Kidney capillary endothelial cell (primary cell): ENCODE measurements around the gene OR13J1.
A peak's percentile ranks its signal among the peaks of the same experiment; 100 is the strongest.

Source experiments
- DNase-seq: peaks from one replicate; pipeline ENCODE4 v3.0.0-alpha.2; 2018; ENCODE audit warnings: low spot score

Gene OR13J1

GRCh38 chr9:35834260-35835215, 35.7 kb downstream of the OR13J1 start:
- DNase-seq, result no peak

GRCh38 chr9:35832814-35833213, 37.4 kb downstream of the OR13J1 start:
- DNase-seq, result no peak

- no peak for DNase-seq
Measured at GRCh38 chr9:35831040-35831439, 39.2 kb downstream of the OR13J1 start.

GRCh38 chr9:35829764-35830096, 40.5 kb downstream of the OR13J1 start:
- no peak for DNase-seq

GRCh38 chr9:35829084-35829763, 41.0 kb downstream of the OR13J1 start, which contains the start of gene TMEM8B:
Gene TMEM8B, plus strand, starts transcription at chr9:35829228. Its CDS starts 220 bp downstream, at chr9:35829448.
- peak; percentile 79 for DNase-seq

GRCh38 chr9:35828716-35829083, 41.5 kb downstream of the OR13J1 start, which contains the start of gene FAM221B:
Gene FAM221B, minus strand, starts transcription at chr9:35828732. Its CDS starts 2,571 bp downstream, at chr9:35826161.
- DNase-seq, result no peak

- DNase-seq, result no peak
Measured at GRCh38 chr9:35827486-35827885, 42.7 kb downstream of the OR13J1 start.

GRCh38 chr9:35826071-35826701, 44.0 kb downstream of the OR13J1 start:
- DNase-seq, result peak; percentile 70

- no peak for DNase-seq
Measured at GRCh38 chr9:35822926-35823325, 47.3 kb downstream of the OR13J1 start.

- DNase-seq, result no peak
Measured at GRCh38 chr9:35820076-35820475, 50.1 kb downstream of the OR13J1 start.
